GM12878 (cell line): ENCODE data around the gene ABR. TPM values are rescaled to one million over a fixed set of nuclear protein-coding genes. Genes with fewer than 3 reads are reported as not detected.

ENCODE experiments used
- ATAC-seq: fragments of 200-7000 bp; cut with Tn5 transposase; 3 replicates; pipeline ENCODE4 v1.9.1; 2020; ENCODE audit warnings: mild to moderate bottlenecking, moderate library complexity
- BruUV-seq: library from RNA; stranded (reverse); fragments of 400-500 nt; replicated peaks from 2 replicates; lab custom pipeline; 2021; lab: Mats Ljungman, UMichigan
- CTCF ChIA-PET: fragments of 300-600 bp; sonication (Branson Sonifier 250); formaldehyde crosslinking; extraction: SDS; loops from one replicate; lab custom pipeline; 2021; ENCODE audit warnings: inconsistent platforms; lab: Yijun Ruan, JAX
- POLR2A ChIA-PET: fragments of 350-600 bp; formaldehyde crosslinking; extraction: SDS; loops from one replicate; lab custom pipeline; 2021; ENCODE audit warnings: inconsistent platforms; lab: Charles Lee
- RAD21 ChIA-PET: fragments of 300-600 bp; sonication (Branson Sonifier 250); formaldehyde crosslinking; loops from one replicate; lab custom pipeline; 2023; ENCODE audit warnings: antibody characterized with exemption; ENCODE audit not compliant: unreplicated experiment; lab: Charles Lee
- SMC1A ChIA-PET: fragments of 300-600 bp; sonication (Branson Sonifier 250); formaldehyde crosslinking; loops from one replicate; lab custom pipeline; 2023; ENCODE audit not compliant: unreplicated experiment, uncharacterized antibody; lab: Charles Lee
- DNase-seq: peaks from one replicate; pipeline ENCODE4 v3.0.0-alpha.2; 2011; ENCODE audit warnings: low read depth, low spot score
- FAIRE-seq: peaks from 3 replicates; lab custom pipeline; 2011; peaks lifted over from hg19 to GRCh38; lab: Jason Lieb, UNC
- H2AFZ ChIP-seq: 2 replicates; pipeline ENCODE4 v1.6.0; 2011; ENCODE audit warnings: low read depth, low read length, control low read depth; ENCODE audit not compliant: control insufficient read depth
- H3K27ac ChIP-seq: 2 replicates; pipeline ENCODE4 v1.5.1; 2011; ENCODE audit warnings: control low read depth; ENCODE audit not compliant: control insufficient read depth, insufficient read depth
- H3K27me3 ChIP-seq, 2 experiments: replicated peaks in 1 of 2; 2 replicates each; pipeline versions ENCODE4 v1.6.0 to v1.6.1; 2011; ENCODE audit warnings: low read length in 1 of 2; ENCODE audit not compliant: control insufficient read depth in 2 of 2, insufficient read depth in 2 of 2
- H3K36me3 ChIP-seq, 2 experiments: 2 replicates each; pipeline ENCODE4 v1.5.1; 2011; ENCODE audit warnings: low read length in 1 of 2; ENCODE audit not compliant: control insufficient read depth in 2 of 2, insufficient read depth in 2 of 2
- H3K4me1 ChIP-seq: 2 replicates; pipeline ENCODE4 v1.6.1; 2011; ENCODE audit warnings: mild to moderate bottlenecking, low read length, moderate library complexity, mixed read lengths; ENCODE audit not compliant: control insufficient read depth, insufficient read depth
- H3K4me2 ChIP-seq: 2 replicates; pipeline ENCODE4 v1.6.0; 2011; ENCODE audit warnings: control low read depth; ENCODE audit not compliant: control insufficient read depth, insufficient read depth
- H3K4me3 ChIP-seq: fragments of 200-600 bp; sonication (generic); 2 replicates; pipeline ENCODE4 v1.5.1; 2016
- H3K79me2 ChIP-seq: 2 replicates; pipeline ENCODE4 v1.6.0; 2011; ENCODE audit warnings: low read length; ENCODE audit not compliant: control insufficient read depth, insufficient read depth
- H3K9ac ChIP-seq: 2 replicates; pipeline ENCODE4 v1.8.0; 2011; ENCODE audit warnings: low read length, control low read depth, mixed read lengths; ENCODE audit not compliant: control insufficient read depth, insufficient read depth
- H3K9me3 ChIP-seq: replicated peaks from 3 replicates; pipeline ENCODE4 v1.5.1; 2011; ENCODE audit warnings: mild to moderate bottlenecking, low read length; ENCODE audit not compliant: control insufficient read depth, insufficient read depth
- H4K20me1 ChIP-seq: 2 replicates; pipeline ENCODE4 v1.6.0; 2011; ENCODE audit not compliant: control insufficient read depth, insufficient read depth
- CHD4 ChIP-seq: fragments of 200-600 bp; sonication (generic); IDR thresholded peaks from 2 replicates; pipeline ENCODE4 v1.6.1; 2016; ENCODE audit warnings: mild to moderate bottlenecking
- CREB1 ChIP-seq: IDR thresholded peaks from 2 replicates; pipeline ENCODE4 v1.6.1; 2012; ENCODE audit warnings: low read depth, mild to moderate bottlenecking, inconsistent platforms
- E4F1 ChIP-seq: fragments of 450-650 bp; IDR thresholded peaks from 2 replicates; pipeline ENCODE4 v1.6.1; 2018; ENCODE audit warnings: borderline replicate concordance, mild to moderate bottlenecking; ENCODE audit not compliant: partially characterized antibody
- EED ChIP-seq: sonication (generic); IDR thresholded peaks from 2 replicates; pipeline ENCODE4 v1.6.1; 2016; ENCODE audit warnings: antibody characterized with exemption, low read depth
- ESRRA ChIP-seq: IDR thresholded peaks from 2 replicates; pipeline ENCODE4 v1.6.1; 2012; ENCODE audit warnings: mild to moderate bottlenecking, low read length, improper control_type of control experiment
- FOXK2 ChIP-seq: fragments of 450-650 bp; IDR thresholded peaks from 2 replicates; pipeline ENCODE4 v1.6.1; 2017; ENCODE audit warnings: mild to moderate bottlenecking, moderate library complexity
- FOXM1 ChIP-seq: IDR thresholded peaks from 2 replicates; pipeline ENCODE4 v1.6.1; 2012; ENCODE audit warnings: low read depth, mild to moderate bottlenecking, inconsistent platforms, low read length, moderate library complexity
- HDGF ChIP-seq: fragments of 450-650 bp; IDR thresholded peaks from 2 replicates; pipeline ENCODE4 v1.6.1; 2016; ENCODE audit warnings: antibody characterized with exemption
- KLF5 ChIP-seq: fragments of 450-650 bp; IDR thresholded peaks from 2 replicates; pipeline ENCODE4 v1.6.1; 2014; ENCODE audit warnings: mild to moderate bottlenecking; ENCODE audit not compliant: partially characterized antibody
- NFYA ChIP-seq: IDR thresholded peaks from 2 replicates; pipeline ENCODE4 v1.6.1; 2011; ENCODE audit warnings: low read depth, mild to moderate bottlenecking, low read length, improper control_type of control experiment, borderline replicate concordance
- NKRF ChIP-seq: fragments of 450-650 bp; conservative IDR thresholded peaks from 2 replicates; pipeline ENCODE4 v1.6.1; 2017; ENCODE audit warnings: mild to moderate bottlenecking, moderate library complexity
- NR2C1 ChIP-seq: fragments of 450-650 bp; IDR thresholded peaks from 2 replicates; pipeline ENCODE4 v1.6.1; 2017; ENCODE audit warnings: antibody characterized with exemption, mild to moderate bottlenecking, moderate library complexity
- POLR2A ChIP-seq: IDR thresholded peaks from 2 replicates; pipeline ENCODE4 v1.6.1; 2011; ENCODE audit warnings: low read depth, mild to moderate bottlenecking, low read length
- RB1 ChIP-seq: fragments of 450-650 bp; formaldehyde crosslinking; IDR thresholded peaks from 2 replicates; pipeline ENCODE4 v1.6.1; 2017; ENCODE audit warnings: mild to moderate bottlenecking, borderline replicate concordance
- RFX5 ChIP-seq: IDR thresholded peaks from 2 replicates; pipeline ENCODE4 v1.6.1; 2011; ENCODE audit warnings: low read depth, low read length, improper control_type of control experiment
- SMAD5 ChIP-seq: IDR thresholded peaks from 2 replicates; pipeline ENCODE4 v1.6.1; 2016; ENCODE audit warnings: antibody characterized with exemption, low read depth
- SMARCA5 ChIP-seq: fragments of 450-650 bp; IDR thresholded peaks from 2 replicates; pipeline ENCODE4 v1.6.1; 2017; ENCODE audit warnings: mild to moderate bottlenecking
- SP1 ChIP-seq: IDR thresholded peaks from one replicate; pipeline ENCODE4 v1.6.1; 2011; ENCODE audit warnings: low read depth, low read length
- SREBF1 ChIP-seq: IDR thresholded peaks from 2 replicates; pipeline ENCODE4 v1.6.1; 2012; ENCODE audit warnings: mild to moderate bottlenecking, low read length
- SUPT20H ChIP-seq: IDR thresholded peaks from 2 replicates; pipeline ENCODE4 v1.6.1; 2011; ENCODE audit warnings: low read depth, mild to moderate bottlenecking, low read length, moderate library complexity, borderline replicate concordance; ENCODE audit not compliant: control insufficient read depth
- USF2 ChIP-seq: IDR thresholded peaks from 2 replicates; pipeline ENCODE4 v1.6.1; 2011; ENCODE audit warnings: low read depth, low read length, improper control_type of control experiment, borderline replicate concordance
- WGBS: methylation state at CpG from one replicate; pipeline ENCODE4 v1.1.6; 2016; ENCODE audit warnings: low lambda C conversion rate; ENCODE audit not compliant: insufficient replicate concordance, insufficient coverage; ENCODE audit errors: missing lambda C conversion rate; 5-methylcytosine and 5-hydroxymethylcytosine counted together
- in situ Hi-C: fragments of 300-500 bp; cut with MboI; formaldehyde crosslinking; loops from 9 replicates; pipeline ENCODE4 v1.14.3; 2018; ENCODE audit warnings: mixed read lengths
- intact Hi-C: fragments of 100-400 bp; cut with micrococcal nuclease; formaldehyde crosslinking; loops from one replicate; pipeline ENCODE4 v1.14.2; 2022; ENCODE audit not compliant: unreplicated experiment
- polyA plus RNA-seq, 11 experiments: library from polyadenylated mRNA; depleted of rRNA in 4 of 11; unstranded in 6 of 11; stranded (reverse) in 5 of 11; fragments of >200 nt; fragmentation: Nextera tagmentation in 4 of 11; fragmentation: Illumina TruSeq in 1 of 11; extraction: Ambion mirVana in 4 of 11; extraction: Trizol in 1 of 11; gene quantifications; 1 replicate in 1 of 11; 2 replicates in 10 of 11; pipeline versions ENCODE4 v1.2.1 to v1.2.3, GENCODE V29; 2011 to 2016; ENCODE audit warnings: inconsistent platforms in 2 of 11, missing spikeins in 2 of 11, low read depth in 1 of 11
- total RNA-seq, 4 experiments: library from RNA; depleted of rRNA in 3 of 4; stranded (reverse); fragments of >200 nt in 3 of 4; fragmentation: Illumina TruSeq in 1 of 4; extraction: Trizol in 1 of 4; gene quantifications; 2 replicates each; pipeline versions ENCODE4 v1.2.1 to v1.2.3, GENCODE V29; 2013 to 2021

Gene ABR
- total and polyA plus RNA-seq, 10 of the 15 experiments (the other 5 are each of a cell fraction or from before 2014, with no cell fraction given), result 1.4 to 112 (median 30.0) TPM

GRCh38 chr17:1108765-1109605, 70.8 kb downstream of the ABR start:
- H3K27me3 ChIP-seq, result no peaks in the 10 kb centered on the region
- RAD21 ChIA-PET, result no interaction called here
- CTCF ChIA-PET, result interaction anchor here (0.8 to 0.9 kb wide), 2 partner anchors 53 to 78 kb away, joined by 3 read pairs; no protein-coding TSS in a partner anchor
- peaks cover 30% of the 10 kb centered on the region for H3K79me2 ChIP-seq
- ATAC-seq (peak; percentile 75), FAIRE-seq (no peak), DNase-seq (no peak)
- in situ Hi-C loops (no loop called here), intact Hi-C loops (no loop called here)
- WGBS, result 4% methylated on average over 48 of the region's 103 CpGs
- peak overlapping the region; percentile 95 for H3K4me3 ChIP-seq
- peak overlapping the region; percentile 89 for H3K4me2 ChIP-seq
- H3K9ac ChIP-seq, result peak overlapping the region; percentile 56
- no peaks in the 10 kb centered on the region for H3K9me3 ChIP-seq
- peak overlapping the region; percentile 51 for H2AFZ ChIP-seq
- POLR2A ChIA-PET, result no interaction called here
- peaks cover 25% of the 10 kb centered on the region for H3K4me1 ChIP-seq
- no TSS peak for BruUV-seq
- SMC1A ChIA-PET, result no interaction called here
- no peaks in the 10 kb centered on the region for H4K20me1 ChIP-seq
- H3K36me3 ChIP-seq, result no peaks in the 10 kb centered on the region; a peak in 1 of 4 replicates
- H3K27ac ChIP-seq, result peak overlapping the region; percentile 58; the same call in 1 of the 2 replicates
- TF ChIP-seq NR2C1 (no peak), USF2 (no peak), KLF5 (no peak), SUPT20H (no peak), RFX5 (no peak), CHD4 (no peak), FOXK2 (no peak), EED (no peak), SMAD5 (no peak), CREB1 (no peak), ESRRA (no peak), SMARCA5 (peak; percentile 43; the same call in 1 of the 2 replicates), SREBF1 (no peak), HDGF (no peak), NFYA (no peak), NKRF (0 out of 2 replicates have a peak, but pooled peaks have one; percentile 27), POLR2A (peak; percentile 55; the same call in 1 of the 2 replicates), E4F1 (no peak), FOXM1 (no peak), SP1 (no peak), RB1 (0 out of 2 replicates have a peak, but pooled peaks have one; percentile 40)
